Progenitor cell of endocrine pancreas (in vitro differentiated cells): ENCODE measurements around the gene TCF3. TPM values are rescaled to one million over a fixed set of nuclear protein-coding genes. Genes with fewer than 3 reads are reported as not detected.

Experiments used
- DNase-seq: peaks from one replicate; pipeline ENCODE4 v3.0.0; 2021; ENCODE audit warnings: low spot score; ENCODE audit not compliant: unreplicated experiment
- H3K27ac Mint-ChIP-seq: 2 replicates; pipeline ENCODE4 v1.8.0; 2021; ENCODE audit warnings: mild to moderate bottlenecking, moderate library complexity, mixed read lengths
- H3K27me3 Mint-ChIP-seq: 2 replicates; pipeline ENCODE4 v1.8.0; 2021; ENCODE audit warnings: mixed read lengths
- H3K36me3 Mint-ChIP-seq: 2 replicates; pipeline ENCODE4 v1.8.0; 2022; ENCODE audit warnings: mixed read lengths; ENCODE audit not compliant: insufficient read depth
- H3K4me1 Mint-ChIP-seq: 2 replicates; pipeline ENCODE4 v1.8.0; 2021; ENCODE audit warnings: low read depth, mixed read lengths
- H3K4me3 Mint-ChIP-seq: 2 replicates; pipeline ENCODE4 v1.8.0; 2021; ENCODE audit warnings: low read depth, mild to moderate bottlenecking, moderate library complexity, mixed read lengths
- H3K9me3 Mint-ChIP-seq: 2 replicates; pipeline ENCODE4 v1.8.0; 2021; ENCODE audit warnings: low read depth, mixed read lengths
- total RNA-seq: library from RNA; stranded (reverse); gene quantifications from 2 replicates; pipeline ENCODE4 v1.2.1, GENCODE V29; 2021
- TF ChIP-seq, protein P1 (sequence below): fragments of 200-600 bp; sonication (generic); IDR thresholded peaks from one replicate; pipeline ENCODE4 v1.5.0; 2021; ENCODE audit warnings: antibody characterized with exemption, mild to moderate bottlenecking; ENCODE audit not compliant: unreplicated experiment

The TCF3 gene
- total RNA-seq, 1 donor from 2014 or later: 318 TPM

DNA sequence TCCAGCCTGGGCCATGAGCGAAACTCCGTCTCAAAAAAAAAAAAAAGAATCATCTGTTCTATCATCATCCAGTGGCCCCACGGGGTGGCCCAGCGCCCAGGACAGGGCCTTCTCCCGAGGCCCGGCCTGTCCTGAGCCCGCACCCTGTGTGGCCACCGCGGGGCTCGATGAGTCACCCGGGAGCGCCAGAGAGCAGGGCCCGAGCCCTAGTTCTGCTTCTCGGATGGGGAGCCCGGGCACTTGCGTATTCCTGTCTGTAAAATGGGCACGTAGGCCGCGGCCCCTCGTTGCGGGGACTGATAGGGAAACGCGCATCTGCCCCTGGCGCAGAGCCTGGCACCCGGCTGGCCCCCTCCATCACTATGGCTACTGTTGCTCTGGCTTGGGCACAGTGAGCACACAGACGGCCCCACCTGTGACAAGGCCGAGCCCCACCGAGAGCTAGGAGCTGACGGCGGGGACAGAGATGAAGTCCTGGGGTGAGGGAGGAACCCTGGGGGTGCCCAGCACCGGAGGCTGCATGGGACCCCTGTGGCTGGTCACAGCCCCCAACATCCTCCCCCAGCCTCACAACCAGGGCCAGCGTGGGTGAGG is 25.9 kb downstream of the TCF3 start:
- no peaks in the 10 kb centered on the region for H3K4me1 Mint-ChIP-seq
- no peaks in the 10 kb centered on the region for H3K9me3 Mint-ChIP-seq
- TF ChIP-seq, protein P1, sequence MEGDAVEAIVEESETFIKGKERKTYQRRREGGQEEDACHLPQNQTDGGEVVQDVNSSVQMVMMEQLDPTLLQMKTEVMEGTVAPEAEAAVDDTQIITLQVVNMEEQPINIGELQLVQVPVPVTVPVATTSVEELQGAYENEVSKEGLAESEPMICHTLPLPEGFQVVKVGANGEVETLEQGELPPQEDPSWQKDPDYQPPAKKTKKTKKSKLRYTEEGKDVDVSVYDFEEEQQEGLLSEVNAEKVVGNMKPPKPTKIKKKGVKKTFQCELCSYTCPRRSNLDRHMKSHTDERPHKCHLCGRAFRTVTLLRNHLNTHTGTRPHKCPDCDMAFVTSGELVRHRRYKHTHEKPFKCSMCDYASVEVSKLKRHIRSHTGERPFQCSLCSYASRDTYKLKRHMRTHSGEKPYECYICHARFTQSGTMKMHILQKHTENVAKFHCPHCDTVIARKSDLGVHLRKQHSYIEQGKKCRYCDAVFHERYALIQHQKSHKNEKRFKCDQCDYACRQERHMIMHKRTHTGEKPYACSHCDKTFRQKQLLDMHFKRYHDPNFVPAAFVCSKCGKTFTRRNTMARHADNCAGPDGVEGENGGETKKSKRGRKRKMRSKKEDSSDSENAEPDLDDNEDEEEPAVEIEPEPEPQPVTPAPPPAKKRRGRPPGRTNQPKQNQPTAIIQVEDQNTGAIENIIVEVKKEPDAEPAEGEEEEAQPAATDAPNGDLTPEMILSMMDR: no peak
- DNase-seq: no peak
- H3K27ac Mint-ChIP-seq: no peak overlapping the region
- H3K27me3 Mint-ChIP-seq: no peaks in the 10 kb centered on the region
- H3K36me3 Mint-ChIP-seq: peaks cover 13% of the 10 kb centered on the region
- no peak overlapping the region for H3K4me3 Mint-ChIP-seq

DNA sequence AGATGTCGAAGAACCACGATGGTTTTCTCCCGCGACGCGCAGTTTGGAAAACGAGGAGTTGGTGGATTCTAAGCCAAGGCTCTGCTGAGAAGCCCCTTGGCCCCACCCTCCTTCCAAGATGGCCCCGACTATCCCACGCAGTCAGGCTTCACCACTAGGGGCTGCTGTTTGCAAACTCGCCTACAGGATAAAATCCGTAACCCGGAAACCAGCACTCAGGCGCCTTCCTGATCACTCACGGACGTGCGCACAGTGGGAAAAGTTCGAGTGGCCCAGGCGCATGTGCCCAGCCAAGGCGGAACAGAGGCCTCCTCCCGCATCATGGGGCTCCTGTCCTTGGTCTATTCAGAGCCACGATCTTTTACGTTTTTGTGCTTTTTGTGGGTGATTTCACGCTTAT is 28.0 kb downstream of the TCF3 start:
- Mint-ChIP-seq H3K9me3 (no peaks in the 10 kb centered on the region), H3K4me3 (no peak overlapping the region), H3K4me1 (no peaks in the 10 kb centered on the region), H3K36me3 (peaks cover 14% of the 10 kb centered on the region), H3K27ac (peak overlapping the region; percentile 76), H3K27me3 (no peaks in the 10 kb centered on the region)
- TF ChIP-seq, protein P1: peak; percentile 67
- peak; percentile 42 for DNase-seq

GRCh38 chr19:1622541-1622940 is 29.9 kb downstream of the TCF3 start:
- no peaks in the 10 kb centered on the region for H3K27me3 Mint-ChIP-seq
- H3K4me1 Mint-ChIP-seq: no peaks in the 10 kb centered on the region
- TF ChIP-seq, protein P1: no peak
- no peak overlapping the region for H3K4me3 Mint-ChIP-seq
- peaks cover 20% of the 10 kb centered on the region for H3K36me3 Mint-ChIP-seq
- H3K27ac Mint-ChIP-seq: peak overlapping the region; percentile 89
- no peaks in the 10 kb centered on the region for H3K9me3 Mint-ChIP-seq
- DNase-seq: no peak

- H3K36me3 Mint-ChIP-seq: peaks cover 20% of the 10 kb centered on the region
- no peak overlapping the region for H3K27ac Mint-ChIP-seq
- no peak for DNase-seq
- TF ChIP-seq, protein P1: no peak
- H3K4me3 Mint-ChIP-seq: no peak overlapping the region
- H3K27me3 Mint-ChIP-seq: no peaks in the 10 kb centered on the region
- H3K9me3 Mint-ChIP-seq: no peaks in the 10 kb centered on the region
- H3K4me1 Mint-ChIP-seq: no peaks in the 10 kb centered on the region
Observed at GRCh38 chr19:1622007-1622406, 30.4 kb downstream of the TCF3 start.

GRCh38 chr19:1621574-1621973 is 30.8 kb downstream of the TCF3 start:
- TF ChIP-seq, protein P1: no peak
- Mint-ChIP-seq H3K36me3 (peaks cover 22% of the 10 kb centered on the region), H3K27me3 (no peaks in the 10 kb centered on the region), H3K4me3 (no peak overlapping the region), H3K27ac (no peak overlapping the region), H3K4me1 (no peaks in the 10 kb centered on the region), H3K9me3 (no peaks in the 10 kb centered on the region)
- DNase-seq: no peak
